Lung (tissue), 12 donors: ENCODE data around the gene CYGB. TPM values are rescaled to one million over a fixed set of nuclear protein-coding genes. Genes with fewer than 3 reads are reported as not detected.

ENCODE experiments used
- ATAC-seq: fragments of 200-7000 bp; cut with Tn5 transposase; one replicate; pipeline ENCODE4 v1.9.1; 2020; ENCODE audit warnings: moderate number of reproducible peaks; ENCODE audit not compliant: insufficient read depth, low FRiP score
- DNase-seq, 3 donors: peaks; one replicate each; pipeline ENCODE4 v3.0.0-alpha.2; 2013 to 2017
- H3K27ac ChIP-seq, 2 donors: one replicate each; pipeline ENCODE4 v1.5.1; 2013; ENCODE audit warnings: mild to moderate bottlenecking in 2 of 2, moderate library complexity in 2 of 2, control low read depth in 1 of 2, inconsistent platforms in 1 of 2, low read depth in 1 of 2, low read length in 1 of 2
- H3K27me3 ChIP-seq, 3 donors: one replicate each; pipeline ENCODE4 v1.5.1; 2013; ENCODE audit warnings: low read length in 2 of 3; ENCODE audit not compliant: control insufficient read depth in 3 of 3, insufficient read depth in 3 of 3
- H3K36me3 ChIP-seq, 4 donors: one replicate each; pipeline ENCODE4 v1.5.1; 2013; ENCODE audit warnings: low read length in 4 of 4, mild to moderate bottlenecking in 1 of 4, moderate library complexity in 1 of 4; ENCODE audit not compliant: control insufficient read depth in 4 of 4, insufficient read depth in 4 of 4
- H3K4me1 ChIP-seq, 5 donors: one replicate each; pipeline ENCODE4 v1.5.1; 2013; ENCODE audit warnings: low read length in 5 of 5, mild to moderate bottlenecking in 2 of 5, moderate library complexity in 1 of 5; ENCODE audit not compliant: control insufficient read depth in 5 of 5, insufficient read depth in 5 of 5
- H3K4me3 ChIP-seq: one replicate; pipeline ENCODE4 v1.5.1; 2013; ENCODE audit warnings: mild to moderate bottlenecking, control low read depth, moderate library complexity
- H3K9ac ChIP-seq, 2 donors: one replicate each; pipeline ENCODE4 v1.5.1; 2013; ENCODE audit warnings: low read length in 2 of 2, control low read depth in 1 of 2; ENCODE audit not compliant: insufficient read depth in 1 of 2
- H3K9me3 ChIP-seq, 4 donors: one replicate each; pipeline ENCODE4 v1.5.1; 2013; ENCODE audit warnings: low read length in 3 of 4, mild to moderate bottlenecking in 1 of 4, moderate library complexity in 1 of 4; ENCODE audit not compliant: control insufficient read depth in 4 of 4, insufficient read depth in 3 of 4
- CTCF ChIP-seq: IDR thresholded peaks from 2 replicates; pipeline ENCODE4 v1.5.1; 2012; ENCODE audit warnings: mild to moderate bottlenecking; ENCODE audit errors: control extremely low read depth, extremely low read depth
- WGBS, 2 donors: extraction: QIAGEN DNeasy Blood & Tissue Kit; methylation state at CpG; one replicate each; pipeline ENCODE4 v1.1.7; 2013; 5-methylcytosine and 5-hydroxymethylcytosine counted together
- polyA plus RNA-seq, 2 donors: library from polyadenylated mRNA; stranded (reverse); fragments of 200-250 nt; gene quantifications; one replicate each; pipeline ENCODE4 v1.2.1, GENCODE V29; 2013
- total RNA-seq, 2 donors: library from RNA; depleted of rRNA in 1 of 2; stranded (reverse); fragments of >200 nt in 1 of 2; gene quantifications; one replicate each; pipeline ENCODE4 v1.2.1, GENCODE V29; 2014 to 2021
- donor health status: control.
- donor health status: control.
- donor health status: Bipolar disorder and iron deficiency.
- donor health status: healthy.
- donor health status: DM: yes; HTN: yes; CAD: no.

Gene CYGB
- total and polyA plus RNA-seq, 4 donors: 15.9 to 30.4 (median 20.7) TPM

GRCh38 chr17:76497699-76497978 lies 39.9 kb downstream of the CYGB start:
- no peak for TF ChIP-seq CTCF
- Histone ChIP-seq H3K4me1 (peaks cover 0 to 49% (median 19%) of the 10 kb centered on the region in 5 donors), H3K9me3 (no peaks in the 10 kb centered on the region), H3K4me3 (no peak overlapping the region), H3K27ac (peak overlapping the region; percentile 79 to 87), H3K9ac (no peak overlapping the region), H3K36me3 (peaks cover 0 to 2% (median 0%) of the 10 kb centered on the region in 4 donors), H3K27me3 (no peaks in the 10 kb centered on the region)
- 42 to 81% methylated on average over 2 of the region's 2 CpGs for WGBS, 2 donors
- DNase-seq (no peak), ATAC-seq (no peak)

DNA sequence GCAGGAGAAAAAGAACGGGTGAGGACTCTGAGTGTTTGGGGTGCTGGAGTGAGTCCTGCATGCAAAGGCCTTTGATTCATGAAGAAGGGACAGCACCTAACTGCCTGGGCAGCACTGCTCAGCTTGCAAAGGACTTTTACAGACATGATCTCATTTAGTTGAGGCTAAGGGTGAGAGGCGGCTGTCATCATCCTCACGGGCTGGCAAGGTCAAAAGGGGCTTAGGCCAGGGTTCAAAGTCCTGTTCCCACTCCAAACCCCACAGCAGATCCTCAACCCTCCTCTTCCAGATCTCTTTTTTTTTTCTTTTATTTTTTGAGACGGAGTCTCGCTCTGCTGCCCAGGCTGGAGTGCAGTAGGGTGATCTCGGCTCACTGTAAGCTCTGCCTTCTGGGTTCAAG lies 41.0 kb downstream of the CYGB start:
- H3K4me3 ChIP-seq: no peak overlapping the region
- 90 to 97% methylated on average over 6 of the region's 6 CpGs for WGBS, 2 donors
- H3K9me3 ChIP-seq: no peaks in the 10 kb centered on the region
- H3K36me3 ChIP-seq: peaks cover 0 to 2% (median 0%) of the 10 kb centered on the region in 4 donors
- ATAC-seq (no peak), DNase-seq (no peak)
- H3K4me1 ChIP-seq: peaks cover 0 to 52% (median 28%) of the 10 kb centered on the region in 5 donors
- H3K27me3 ChIP-seq: no peaks in the 10 kb centered on the region
- TF ChIP-seq CTCF: no peak
- H3K27ac ChIP-seq: no peak overlapping the region
- no peak overlapping the region for H3K9ac ChIP-seq

GRCh38 chr17:76495663-76496400 lies 41.7 kb downstream of the CYGB start:
- WGBS, 2 donors: 85 to 93% methylated on average over 16 of the region's 16 CpGs
- no peak for TF ChIP-seq CTCF
- peaks cover 0 to 2% (median 0%) of the 10 kb centered on the region in 4 donors for H3K36me3 ChIP-seq
- no peak overlapping the region for H3K4me3 ChIP-seq
- H3K9me3 ChIP-seq: no peaks in the 10 kb centered on the region
- no peaks in the 10 kb centered on the region for H3K27me3 ChIP-seq
- no peak overlapping the region for H3K27ac ChIP-seq
- peaks cover 0 to 57% (median 28%) of the 10 kb centered on the region in 5 donors for H3K4me1 ChIP-seq
- DNase-seq (no peak), ATAC-seq (no peak)
- no peak overlapping the region for H3K9ac ChIP-seq
